Esophagus squamous epithelium (tissue), 5 donors: ENCODE measurements around the gene SUSD6. TPM values are rescaled to one million over a fixed set of nuclear protein-coding genes. Genes with fewer than 3 reads are reported as not detected.

Experiments used
- DNase-seq: peaks from one replicate; lab custom pipeline; 2025; lab: John Stamatoyannopoulos, UW
- H3K27ac ChIP-seq, 4 donors: fragments of 200-600 bp; sonication (generic); one replicate each; pipeline ENCODE4 v1.5.1; 2016 to 2019; ENCODE audit warnings: mild to moderate bottlenecking in 1 of 4
- H3K27me3 ChIP-seq, 4 donors: fragments of 200-600 bp; sonication (generic); 1 replicate in 3 of 4; 2 replicates in 1 of 4; pipeline versions ENCODE4 v1.5.1 to v1.6.0; 2017 to 2021; ENCODE audit warnings: antibody characterized with exemption in 1 of 4
- H3K36me3 ChIP-seq, 3 donors: fragments of 200-600 bp; sonication (generic); one replicate each; pipeline ENCODE4 v1.5.1; 2016 to 2019
- H3K4me1 ChIP-seq, 3 donors: fragments of 200-600 bp; sonication (generic); one replicate each; pipeline ENCODE4 v1.5.1; 2017 to 2019
- H3K4me3 ChIP-seq, 4 donors: fragments of 200-600 bp; sonication (generic); 1 replicate in 3 of 4; 2 replicates in 1 of 4; pipeline ENCODE4 v1.5.1; 2016 to 2019; ENCODE audit warnings: mild to moderate bottlenecking in 2 of 4, moderate library complexity in 1 of 4
- H3K9me3 ChIP-seq, 3 donors: fragments of 200-600 bp; sonication (generic); one replicate each; pipeline ENCODE4 v1.5.1; 2016 to 2019
- POLR2A ChIP-seq, 4 donors: fragments of 450-650 bp; IDR thresholded peaks; one replicate each; pipeline ENCODE4 v1.6.1; 2017; ENCODE audit warnings: antibody characterized with exemption in 4 of 4, mild to moderate bottlenecking in 4 of 4, moderate library complexity in 3 of 4
- WGBS, 2 donors: methylation state at CpG; one replicate each; pipeline ENCODE4 v1.1.5; 2018; 5-methylcytosine and 5-hydroxymethylcytosine counted together
- intact Hi-C: fragments of 100-400 bp; cut with DNase I; formaldehyde crosslinking; loops from one replicate; pipeline ENCODE4 v1.15.0; 2022
- total RNA-seq, 4 donors: library from RNA; depleted of rRNA; stranded (reverse); fragments of >200 nt; gene quantifications; one replicate each; pipeline ENCODE4 v1.1.0, GENCODE V29; 2016
- TF ChIP-seq, protein P1 (sequence below), 6 experiments: fragments of 450-650 bp in 4 of 6; fragments of 200-600 bp in 2 of 6; sonication (generic) in 2 of 6; IDR thresholded peaks; one replicate each; pipeline ENCODE4 v1.5.1; 2016 to 2019; ENCODE audit warnings: antibody characterized with exemption in 6 of 6, mild to moderate bottlenecking in 4 of 6, moderate library complexity in 4 of 6
- donor health status: DM: yes; HTN: yes; CAD: no.

SUSD6 gene
- total RNA-seq, 4 donors from 2014 or later: 22.4 to 43.1 (median 27.8) TPM

DNA sequence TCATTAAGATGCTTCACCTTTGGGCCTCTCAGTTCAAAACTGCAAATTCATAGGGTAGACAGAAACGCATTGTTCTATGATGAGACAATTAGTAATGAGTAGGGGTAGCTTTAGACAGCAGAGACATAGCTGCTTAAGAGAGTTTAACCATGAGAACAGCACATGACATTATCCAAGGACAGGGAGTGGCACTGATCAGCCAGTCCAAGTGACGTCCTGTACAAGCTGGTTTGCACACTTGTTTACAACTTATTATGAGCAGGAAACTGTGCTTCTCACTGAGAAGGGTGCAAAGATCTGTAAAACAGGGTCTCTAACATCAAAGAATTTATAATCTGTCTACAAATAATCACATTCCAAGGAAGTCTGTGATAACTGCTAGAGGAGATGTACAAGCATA lies 144.4 kb downstream of the SUSD6 start:
- Histone ChIP-seq H3K4me1 (peaks cover 0 to 13% (median 0%) of the 10 kb centered on the region in 3 donors), H3K9me3 (no peaks in the 10 kb centered on the region), H3K27me3 (no peaks in the 10 kb centered on the region), H3K36me3 (no peaks in the 10 kb centered on the region), H3K27ac (peak overlapping the region in 3 of 4 donors; percentile 24 to 69 (median 66)), H3K4me3 (no peak overlapping the region)
- intact Hi-C loops: no loop called here
- 63 to 64% methylated on average over 2 of the region's 2 CpGs for WGBS, 2 donors
- no peak for DNase-seq
- no peak for TF ChIP-seq POLR2A (IDR thresholded peaks at IDR 0.05)
- TF ChIP-seq, protein P1, sequence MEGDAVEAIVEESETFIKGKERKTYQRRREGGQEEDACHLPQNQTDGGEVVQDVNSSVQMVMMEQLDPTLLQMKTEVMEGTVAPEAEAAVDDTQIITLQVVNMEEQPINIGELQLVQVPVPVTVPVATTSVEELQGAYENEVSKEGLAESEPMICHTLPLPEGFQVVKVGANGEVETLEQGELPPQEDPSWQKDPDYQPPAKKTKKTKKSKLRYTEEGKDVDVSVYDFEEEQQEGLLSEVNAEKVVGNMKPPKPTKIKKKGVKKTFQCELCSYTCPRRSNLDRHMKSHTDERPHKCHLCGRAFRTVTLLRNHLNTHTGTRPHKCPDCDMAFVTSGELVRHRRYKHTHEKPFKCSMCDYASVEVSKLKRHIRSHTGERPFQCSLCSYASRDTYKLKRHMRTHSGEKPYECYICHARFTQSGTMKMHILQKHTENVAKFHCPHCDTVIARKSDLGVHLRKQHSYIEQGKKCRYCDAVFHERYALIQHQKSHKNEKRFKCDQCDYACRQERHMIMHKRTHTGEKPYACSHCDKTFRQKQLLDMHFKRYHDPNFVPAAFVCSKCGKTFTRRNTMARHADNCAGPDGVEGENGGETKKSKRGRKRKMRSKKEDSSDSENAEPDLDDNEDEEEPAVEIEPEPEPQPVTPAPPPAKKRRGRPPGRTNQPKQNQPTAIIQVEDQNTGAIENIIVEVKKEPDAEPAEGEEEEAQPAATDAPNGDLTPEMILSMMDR (IDR thresholded peaks at IDR 0.05): no peak

DNA sequence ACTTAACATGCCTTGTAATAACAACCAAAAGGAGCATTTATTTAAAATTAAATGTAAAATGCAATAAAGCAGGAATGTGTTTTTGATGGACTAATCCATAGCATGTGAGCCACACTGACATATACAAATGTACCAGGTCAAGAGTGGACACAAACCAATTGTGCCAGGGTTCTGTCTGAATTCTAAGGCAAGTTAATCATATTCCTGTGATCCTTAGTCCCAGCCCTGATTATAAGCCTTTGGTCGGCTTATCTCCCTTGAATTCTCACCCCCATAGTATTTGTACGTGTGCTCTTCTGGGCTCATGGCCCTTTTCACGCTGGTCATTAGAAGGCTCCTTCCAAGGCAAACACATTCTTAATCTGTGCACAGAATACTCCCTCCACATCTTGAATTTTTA lies 144.9 kb downstream of the SUSD6 start:
- Histone ChIP-seq H3K36me3 (no peaks in the 10 kb centered on the region), H3K27me3 (no peaks in the 10 kb centered on the region), H3K9me3 (no peaks in the 10 kb centered on the region), H3K27ac (peak overlapping the region in 2 of 4 donors; percentile 66 to 69), H3K4me3 (no peak overlapping the region), H3K4me1 (peaks cover 0 to 13% (median 0%) of the 10 kb centered on the region in 3 donors)
- 65 to 78% methylated on average over 3 of the region's 3 CpGs for WGBS, 2 donors
- DNase-seq: no peak
- intact Hi-C loops: no loop called here
- TF ChIP-seq POLR2A (IDR thresholded peaks at IDR 0.05): no peak
- TF ChIP-seq, protein P1 (IDR thresholded peaks at IDR 0.05): no peak

DNA sequence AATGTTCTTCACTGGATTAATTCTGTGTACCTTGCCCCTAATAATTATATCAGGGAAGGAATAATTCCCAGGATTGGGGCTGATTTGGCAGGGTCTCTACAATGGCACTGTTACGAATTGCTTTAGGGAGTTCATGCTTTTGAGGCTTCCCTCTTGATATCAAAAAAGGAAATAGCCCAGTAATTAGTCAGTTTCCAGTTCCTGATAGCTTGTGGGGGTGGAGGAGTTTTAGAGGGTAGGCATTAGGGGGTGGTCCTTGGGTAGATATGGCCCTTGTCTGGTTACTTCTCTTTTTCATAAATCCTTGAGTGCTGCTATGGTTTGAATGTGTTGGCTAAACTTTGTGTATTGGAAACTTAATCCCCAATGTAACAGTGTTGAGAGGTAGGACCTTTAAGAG lies 149.4 kb downstream of the SUSD6 start:
- peaks cover 0 to 6% (median 3%) of the 10 kb centered on the region in 3 donors for H3K4me1 ChIP-seq
- intact Hi-C loops: no loop called here
- DNase-seq: no peak
- no peak overlapping the region for H3K27ac ChIP-seq
- no peak overlapping the region for H3K4me3 ChIP-seq
- 79 to 80% methylated on average over 1 of the region's 1 CpG for WGBS, 2 donors
- no peaks in the 10 kb centered on the region for H3K27me3 ChIP-seq
- TF ChIP-seq, protein P1 (IDR thresholded peaks at IDR 0.05): no peak
- no peak for TF ChIP-seq POLR2A (IDR thresholded peaks at IDR 0.05)
- H3K36me3 ChIP-seq: no peaks in the 10 kb centered on the region
- H3K9me3 ChIP-seq: no peaks in the 10 kb centered on the region

DNA sequence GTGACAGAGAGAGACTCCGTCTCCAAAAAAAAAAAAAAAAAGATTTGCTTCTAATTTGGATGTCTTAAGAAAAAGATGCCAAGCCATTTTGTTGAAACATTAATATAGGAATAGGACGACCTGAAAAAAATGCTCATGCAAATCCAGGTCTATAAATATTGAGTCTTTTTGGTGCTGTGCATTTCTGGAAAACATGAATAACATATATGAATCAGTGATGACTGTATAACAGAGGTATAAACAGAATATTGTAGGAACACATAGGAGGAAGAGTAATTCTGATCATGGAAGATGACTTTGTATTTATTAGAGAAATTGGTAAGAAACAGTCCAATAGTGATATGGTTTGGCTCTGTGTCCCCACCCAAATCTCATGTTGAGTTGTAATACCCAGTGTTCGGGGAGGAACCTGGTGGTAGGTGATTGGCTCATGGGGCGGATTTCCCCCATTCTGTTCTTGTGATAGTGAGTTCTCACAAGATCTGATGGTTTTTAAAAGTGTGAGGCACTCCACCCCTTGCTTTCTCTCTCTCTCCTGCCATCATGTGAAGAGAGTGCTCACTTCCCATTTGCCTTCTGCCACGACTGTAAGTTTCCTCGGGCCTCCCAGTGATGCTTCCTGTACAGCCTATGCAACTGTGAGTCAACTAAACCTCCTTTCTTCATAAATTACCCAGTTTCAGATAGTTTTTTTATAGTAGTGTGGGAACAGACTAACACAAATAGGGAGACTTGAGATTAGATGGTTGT lies 152.5 kb downstream of the SUSD6 start:
- no peak overlapping the region for H3K27ac ChIP-seq
- H3K4me3 ChIP-seq: no peak overlapping the region
- intact Hi-C loops: no loop called here
- peaks cover 6 to 10% (median 7%) of the 10 kb centered on the region in 3 donors for H3K36me3 ChIP-seq
- H3K9me3 ChIP-seq: no peaks in the 10 kb centered on the region
- 71 to 84% methylated on average over 6 of the region's 6 CpGs for WGBS, 2 donors
- H3K27me3 ChIP-seq: no peaks in the 10 kb centered on the region
- no peak for TF ChIP-seq POLR2A (IDR thresholded peaks at IDR 0.05)
- TF ChIP-seq, protein P1 (IDR thresholded peaks at IDR 0.05): no peak
- H3K4me1 ChIP-seq: peaks cover 13 to 19% (median 17%) of the 10 kb centered on the region in 3 donors
- no peak for DNase-seq

Other genes with a start within 250 kb of the SUSD6 start
- gene ERH, start 213.3 kb upstream of the SUSD6 start, total RNA-seq: 100 to 1,000 TPM in 1 of 4 donors, 10 to 100 TPM in 3; 54.0 to 102 (median 79.5) TPM
- gene SLC39A9, start 212.9 kb upstream of the SUSD6 start, total RNA-seq: 10 to 100 TPM; 40.2 to 77.7 (median 68.6) TPM
- under 1 TPM in 1 of 4 donors, not detected in 3; 0.19 TPM for gene PLEKHD1, start 126.9 kb upstream of the SUSD6 start, total RNA-seq
- under 1 TPM in 1 of 4 donors, not detected in 3; 0.22 TPM for gene CCDC177, start 36.7 kb upstream of the SUSD6 start, total RNA-seq
- 100 to 1,000 TPM in 3 of 4 donors, 10 to 100 TPM in 1; 94.3 to 382 (median 173) TPM for gene SRSF5, start 155.5 kb downstream of the SUSD6 start, total RNA-seq
- not detected for gene SLC10A1, start 185.6 kb downstream of the SUSD6 start, total RNA-seq